Measurements from ENCODE around the gene SIM2. TPM values are rescaled to one million over a fixed set of nuclear protein-coding genes. Genes with fewer than 3 reads are reported as not detected.
A peak's percentile ranks its signal among the peaks of the same experiment; 100 is the strongest.

SIM2 gene
- total and polyA plus RNA-seq, 5 experiments from 2014 or later: 0.03 to 0.04 TPM; not detected in 3

DNA sequence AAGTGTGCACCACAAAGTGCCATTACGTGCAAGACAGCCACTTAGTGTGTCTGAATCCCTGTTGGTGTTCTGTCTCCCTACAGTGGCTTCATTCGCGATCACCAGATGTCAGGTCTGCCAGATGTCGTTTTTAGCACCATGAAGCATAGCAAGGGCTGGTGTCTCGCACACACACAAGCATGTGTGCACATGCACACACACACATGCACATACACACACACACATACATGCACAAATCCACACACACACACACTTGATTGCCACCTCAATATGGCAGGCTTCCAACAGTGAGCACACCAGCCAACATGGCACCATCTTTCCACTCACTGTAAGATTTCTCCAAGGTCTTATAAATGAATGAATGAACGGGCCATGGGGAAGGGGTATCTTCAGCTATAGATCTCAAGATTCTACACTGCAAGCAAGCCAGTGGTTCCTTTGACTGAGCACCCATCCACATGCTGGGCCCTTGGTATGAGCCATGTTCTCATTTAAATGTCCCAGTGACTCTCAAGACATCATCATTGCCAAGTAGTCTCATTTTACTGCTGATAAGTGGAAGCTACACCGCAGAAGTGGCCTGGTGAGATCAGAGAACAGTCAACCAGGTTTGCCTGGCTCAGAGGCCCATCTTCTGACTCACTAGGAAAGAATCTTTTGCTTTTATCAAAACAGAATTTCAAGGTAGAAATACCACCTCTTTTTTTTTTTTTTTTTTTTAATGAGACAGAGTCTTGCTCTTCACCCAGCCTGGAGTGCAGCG is 84.9 kb downstream of the SIM2 start:
- H3K27me3 Mint-ChIP-seq: no peaks in the 10 kb centered on the region
- POLR2A ChIA-PET: no interaction called here
- DNase-seq (no peak), ATAC-seq (no peak)
- no peak overlapping the region for H3K27ac Mint-ChIP-seq
- H3K4me3 Mint-ChIP-seq: no peak overlapping the region
- H3K4me1 Mint-ChIP-seq: peaks cover 0 to 7% (median 5%) of the 10 kb centered on the region in 4 donors
- peaks cover 0 to 4% (median 0%) of the 10 kb centered on the region in 3 donors for H3K36me3 Mint-ChIP-seq
- H3K9me3 Mint-ChIP-seq: peaks cover 0 to 2% (median 0%) of the 10 kb centered on the region in 9 donors

DNA sequence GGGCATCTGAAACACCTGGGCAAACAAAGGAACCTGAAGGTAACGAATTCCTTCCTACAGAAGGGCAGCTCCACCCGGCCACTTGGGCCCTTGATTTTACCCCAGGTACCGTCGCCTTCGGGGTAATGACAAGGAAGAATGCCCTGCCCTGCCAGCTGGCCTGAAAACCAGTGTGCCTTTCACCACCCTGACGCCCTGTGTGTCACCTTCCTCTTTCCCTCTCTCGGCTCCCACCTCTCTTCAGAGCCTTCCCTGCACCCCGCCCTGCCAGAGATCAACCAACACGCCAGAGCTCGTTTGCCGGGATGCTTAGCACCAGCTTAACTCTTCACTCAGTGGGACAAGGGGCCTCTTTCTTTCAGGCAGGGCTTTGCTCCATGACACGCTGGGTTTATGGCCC is 86.0 kb downstream of the SIM2 start:
- Mint-ChIP-seq H3K36me3 (peaks cover 0 to 4% (median 4%) of the 10 kb centered on the region in 3 donors), H3K4me1 (peaks cover 0 to 6% (median 2%) of the 10 kb centered on the region in 4 donors), H3K27me3 (no peaks in the 10 kb centered on the region), H3K27ac (peak overlapping the region in 1 of 10 donors; percentile 71), H3K4me3 (no peak overlapping the region), H3K9me3 (no peaks in the 10 kb centered on the region)
- POLR2A ChIA-PET: no interaction called here
- no peak for DNase-seq
- no peak for ATAC-seq

DNA sequence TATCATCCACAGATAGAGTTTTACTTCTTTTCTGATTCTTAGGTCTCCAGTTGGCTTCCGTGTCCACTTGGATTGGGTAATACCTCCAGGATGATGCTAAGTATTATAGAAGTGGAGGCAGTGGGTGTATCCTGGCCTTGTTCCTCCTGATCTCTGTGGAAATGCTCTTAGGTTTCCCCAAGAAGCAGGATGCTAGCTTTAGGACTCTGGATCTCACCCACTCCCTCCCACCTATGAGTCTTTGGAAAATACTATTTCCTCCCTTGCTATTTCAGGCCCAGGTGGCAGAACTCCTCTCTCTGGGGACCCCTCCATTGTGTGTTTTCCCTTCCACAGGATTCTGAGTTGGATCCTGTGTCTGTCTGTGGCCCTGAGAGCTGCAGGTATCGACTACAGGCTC is 86.7 kb downstream of the SIM2 start:
- no peak for ATAC-seq
- Mint-ChIP-seq H3K4me1 (peaks cover 0 to 6% (median 2%) of the 10 kb centered on the region in 4 donors), H3K36me3 (peaks cover 0 to 8% (median 7%) of the 10 kb centered on the region in 3 donors), H3K4me3 (no peak overlapping the region), H3K27ac (no peak overlapping the region), H3K27me3 (no peaks in the 10 kb centered on the region), H3K9me3 (no peaks in the 10 kb centered on the region)
- POLR2A ChIA-PET: no interaction called here
- DNase-seq: no peak

DNA sequence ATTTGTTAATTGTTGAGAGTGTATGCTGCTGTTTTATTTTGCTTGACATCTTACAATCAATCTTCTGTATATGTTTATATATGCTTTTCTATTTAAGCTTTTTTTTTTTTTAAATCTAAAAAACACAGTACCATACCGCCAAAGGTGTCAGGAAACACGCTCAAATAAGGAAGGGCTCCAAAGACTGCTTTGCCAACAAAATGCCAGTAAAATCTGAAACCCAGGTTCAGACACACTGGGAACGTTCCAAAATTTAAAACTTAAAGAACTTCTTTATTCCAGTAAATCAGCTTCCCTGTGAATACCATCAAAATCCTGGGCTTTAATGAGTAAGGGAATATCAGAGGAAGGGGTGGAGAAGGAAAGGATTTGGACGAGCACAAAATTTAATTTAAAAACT is 87.3 kb downstream of the SIM2 start:
- Mint-ChIP-seq H3K36me3 (peaks cover 0 to 13% (median 12%) of the 10 kb centered on the region in 3 donors), H3K27me3 (no peaks in the 10 kb centered on the region), H3K27ac (no peak overlapping the region), H3K9me3 (no peaks in the 10 kb centered on the region), H3K4me3 (no peak overlapping the region), H3K4me1 (peaks cover 0 to 3% (median 1%) of the 10 kb centered on the region in 4 donors)
- POLR2A ChIA-PET: no interaction called here
- ATAC-seq (no peak), DNase-seq (no peak)

DNA sequence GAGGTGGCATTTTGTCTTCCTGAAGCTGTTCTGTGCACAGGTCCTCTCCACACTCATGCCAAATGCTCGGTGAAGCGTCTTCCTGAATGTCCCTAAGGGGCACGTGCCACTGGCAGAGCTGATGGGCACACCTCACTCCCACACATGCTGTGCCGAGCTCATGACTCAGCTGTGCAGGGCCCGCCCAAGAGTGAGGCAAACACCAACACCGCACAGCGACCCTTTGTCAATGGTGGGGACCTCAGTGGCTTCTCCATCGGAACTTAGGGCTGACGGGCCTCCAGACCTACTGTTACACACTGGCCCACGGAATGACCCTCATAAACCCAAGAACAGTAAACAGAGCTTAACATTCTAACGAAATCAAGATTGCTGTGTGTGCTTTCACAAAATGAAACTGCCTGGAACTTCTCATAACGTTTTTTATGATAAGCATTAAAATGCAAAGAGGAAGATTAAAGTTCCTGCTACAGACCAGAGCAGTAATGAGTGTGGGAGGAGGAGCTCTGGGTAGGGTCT is 89.3 kb downstream of the SIM2 start:
- no peak overlapping the region for H3K27ac Mint-ChIP-seq
- ATAC-seq: no peak
- peaks cover 0 to 2% (median 0%) of the 10 kb centered on the region in 4 donors for H3K4me1 Mint-ChIP-seq
- peaks cover 3 to 13% (median 12%) of the 10 kb centered on the region in 3 donors for H3K36me3 Mint-ChIP-seq
- H3K9me3 Mint-ChIP-seq: no peaks in the 10 kb centered on the region
- H3K27me3 Mint-ChIP-seq: no peaks in the 10 kb centered on the region
- DNase-seq: no peak
- no peak overlapping the region for H3K4me3 Mint-ChIP-seq
- POLR2A ChIA-PET: no interaction called here

DNA sequence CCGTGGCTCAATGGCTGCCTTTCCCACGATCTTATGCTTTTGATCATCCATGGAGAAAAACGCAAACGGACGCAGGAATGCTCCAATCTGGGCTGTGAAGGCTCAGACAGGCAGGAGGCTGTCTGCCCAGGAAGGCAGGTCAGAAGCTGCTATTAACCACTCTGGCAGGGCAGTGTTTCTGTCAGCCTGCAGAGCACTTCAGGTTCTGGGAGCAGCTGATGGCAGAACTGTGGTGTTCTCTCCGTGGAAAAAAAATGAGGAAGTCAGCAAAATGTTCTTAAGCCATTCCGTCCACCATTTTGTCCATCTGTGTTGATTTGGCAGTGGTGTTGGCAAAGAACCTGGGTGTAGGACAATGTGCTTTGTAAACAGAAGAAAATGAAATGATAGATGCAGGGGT is 91.7 kb downstream of the SIM2 start:
- H3K36me3 Mint-ChIP-seq: peaks cover 12 to 19% (median 15%) of the 10 kb centered on the region in 3 donors
- POLR2A ChIA-PET: interaction anchor here (0.6 kb wide), 1 partner anchor 187 kb away, joined by 4 read pairs; no protein-coding TSS in a partner anchor

DNA sequence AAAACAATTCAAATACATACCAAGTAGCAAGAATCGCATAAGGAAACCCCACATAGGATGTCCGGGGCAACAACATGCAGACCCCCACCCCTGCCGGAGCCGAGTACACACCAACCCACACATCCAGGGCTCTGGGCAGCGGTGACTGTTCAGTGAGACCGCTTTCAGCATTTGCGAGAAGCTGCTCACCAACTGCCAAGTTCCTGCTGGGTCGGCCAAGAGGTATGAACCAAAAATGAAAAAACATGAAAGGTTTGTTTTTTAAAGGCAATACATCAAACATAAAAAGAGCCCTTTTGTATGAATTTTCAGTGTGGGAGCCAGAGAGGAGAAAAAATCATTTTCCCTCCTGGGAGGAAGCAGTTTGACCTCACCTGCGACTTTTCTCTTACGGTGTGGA is 92.3 kb downstream of the SIM2 start:
- H3K9me3 Mint-ChIP-seq: peaks cover 0 to 16% (median 4%) of the 10 kb centered on the region in 9 donors
- H3K27me3 Mint-ChIP-seq: no peaks in the 10 kb centered on the region
- no peak overlapping the region for H3K27ac Mint-ChIP-seq
- H3K4me1 Mint-ChIP-seq: peaks cover 0 to 2% (median 0%) of the 10 kb centered on the region in 4 donors
- peaks cover 15 to 22% (median 16%) of the 10 kb centered on the region in 3 donors for H3K36me3 Mint-ChIP-seq
- H3K4me3 Mint-ChIP-seq: no peak overlapping the region
- POLR2A ChIA-PET: no interaction called here
- no peak for DNase-seq
- ATAC-seq: no peak

More for the DNA sequence above, 91.7 kb downstream of the SIM2 start:
- Mint-ChIP-seq H3K9me3 (peaks cover 0 to 11% (median 3%) of the 10 kb centered on the region in 9 donors), H3K27ac (no peak overlapping the region), H3K4me1 (peaks cover 0 to 2% (median 0%) of the 10 kb centered on the region in 4 donors), H3K4me3 (no peak overlapping the region), H3K27me3 (no peaks in the 10 kb centered on the region)
- ATAC-seq: no peak
- no peak for DNase-seq

DNA sequence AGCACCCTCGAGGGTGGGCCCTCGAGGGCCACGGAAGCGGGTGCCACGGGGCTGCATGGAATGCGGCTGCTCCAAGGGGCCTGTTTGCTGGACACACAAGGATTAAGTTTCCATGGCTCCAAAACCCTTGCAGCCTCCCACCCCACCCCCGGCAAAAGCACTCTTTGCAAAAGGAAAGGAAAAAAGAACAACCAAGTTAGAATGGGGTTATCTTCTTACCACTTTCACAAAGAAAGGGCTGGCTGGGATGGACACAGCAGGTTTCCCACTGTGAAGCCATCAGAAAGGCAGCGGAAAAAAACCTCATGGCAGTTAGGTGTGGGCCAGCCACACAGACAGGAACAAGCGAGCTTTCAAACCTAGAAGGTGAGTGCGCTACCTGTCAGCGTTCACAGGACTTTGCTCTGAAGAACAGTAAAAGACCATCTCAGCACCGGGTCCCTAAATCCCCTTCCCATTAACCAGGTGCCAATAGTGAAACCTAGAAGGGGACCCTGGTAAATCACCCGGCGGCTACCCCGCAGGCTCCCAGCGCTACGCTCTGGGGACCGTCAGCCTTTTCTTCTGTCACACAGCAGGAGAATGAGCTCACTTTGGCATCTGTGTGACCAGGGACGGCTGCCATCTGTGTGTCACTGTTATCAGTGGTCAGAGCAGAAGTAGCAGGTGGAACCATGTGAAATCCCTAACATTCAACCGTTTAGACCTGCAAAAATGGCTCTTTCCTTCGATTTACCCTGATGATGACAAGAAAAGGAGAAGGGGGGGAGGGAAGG is 93.0 kb downstream of the SIM2 start:
- no peak for ATAC-seq
- no peak for DNase-seq
- H3K27me3 Mint-ChIP-seq: no peaks in the 10 kb centered on the region
- peaks cover 0 to 2% (median 0%) of the 10 kb centered on the region in 4 donors for H3K4me1 Mint-ChIP-seq
- H3K36me3 Mint-ChIP-seq: peaks cover 15 to 29% (median 16%) of the 10 kb centered on the region in 3 donors
- H3K4me3 Mint-ChIP-seq: no peak overlapping the region
- POLR2A ChIA-PET: no interaction called here
- peaks cover 0 to 23% (median 5%) of the 10 kb centered on the region in 9 donors for H3K9me3 Mint-ChIP-seq
- H3K27ac Mint-ChIP-seq: no peak overlapping the region

DNA sequence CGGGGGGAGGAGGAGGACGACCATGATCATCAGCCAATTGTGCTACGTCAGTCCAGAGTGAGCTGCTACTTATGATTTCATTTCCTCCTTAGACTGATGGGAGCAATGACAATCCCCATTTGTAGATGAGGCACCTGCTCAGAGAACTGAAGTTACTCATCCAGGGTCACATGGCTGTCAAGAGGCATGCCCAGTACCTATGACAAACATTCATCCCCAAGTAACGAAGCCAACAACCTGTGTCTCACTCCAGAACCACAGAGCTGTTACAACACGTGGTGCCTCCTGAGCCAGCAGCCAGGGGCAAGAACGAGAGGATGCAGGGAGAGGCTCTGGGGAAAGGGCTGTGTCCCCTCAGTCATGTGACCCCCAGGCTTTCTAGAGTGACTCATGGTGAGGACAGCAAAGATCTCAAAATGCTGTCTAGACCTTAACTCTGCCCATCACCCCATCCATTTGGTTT is 93.6 kb downstream of the SIM2 start:
- Mint-ChIP-seq H3K4me3 (no peak overlapping the region), H3K4me1 (peaks cover 0 to 2% (median 0%) of the 10 kb centered on the region in 4 donors), H3K27me3 (no peaks in the 10 kb centered on the region), H3K27ac (no peak overlapping the region), H3K36me3 (peaks cover 15 to 31% (median 22%) of the 10 kb centered on the region in 3 donors), H3K9me3 (peaks cover 2 to 29% (median 10%) of the 10 kb centered on the region in 9 donors)
- POLR2A ChIA-PET: no interaction called here
- ATAC-seq: no peak
- DNase-seq: no peak

DNA sequence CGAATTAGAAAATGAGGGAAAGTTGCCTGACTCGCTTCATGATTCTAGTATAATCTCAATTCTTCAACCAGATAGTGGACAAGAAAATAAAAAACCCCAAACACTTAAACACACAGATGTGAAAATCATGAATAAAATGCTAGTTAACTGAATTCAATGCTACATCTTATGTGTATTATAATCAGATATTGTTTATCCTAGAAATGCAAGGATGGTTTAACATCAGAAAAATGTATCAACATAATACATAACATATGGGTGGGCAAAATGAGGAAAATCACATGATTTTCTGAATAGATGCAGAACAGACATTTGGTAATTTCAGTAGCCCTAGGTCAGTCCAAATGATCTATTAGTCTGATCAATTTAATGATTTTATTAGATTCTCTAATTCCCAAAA is 97.2 kb downstream of the SIM2 start:
- Mint-ChIP-seq H3K9me3 (peaks cover 10 to 61% (median 32%) of the 10 kb centered on the region in 9 donors), H3K36me3 (peaks cover 12 to 61% (median 42%) of the 10 kb centered on the region in 3 donors), H3K27me3 (no peaks in the 10 kb centered on the region), H3K4me3 (no peak overlapping the region), H3K27ac (no peak overlapping the region), H3K4me1 (peaks cover 0 to 2% (median 0%) of the 10 kb centered on the region in 4 donors)
- POLR2A ChIA-PET: no interaction called here
- DNase-seq: no peak
- ATAC-seq: no peak

DNA sequence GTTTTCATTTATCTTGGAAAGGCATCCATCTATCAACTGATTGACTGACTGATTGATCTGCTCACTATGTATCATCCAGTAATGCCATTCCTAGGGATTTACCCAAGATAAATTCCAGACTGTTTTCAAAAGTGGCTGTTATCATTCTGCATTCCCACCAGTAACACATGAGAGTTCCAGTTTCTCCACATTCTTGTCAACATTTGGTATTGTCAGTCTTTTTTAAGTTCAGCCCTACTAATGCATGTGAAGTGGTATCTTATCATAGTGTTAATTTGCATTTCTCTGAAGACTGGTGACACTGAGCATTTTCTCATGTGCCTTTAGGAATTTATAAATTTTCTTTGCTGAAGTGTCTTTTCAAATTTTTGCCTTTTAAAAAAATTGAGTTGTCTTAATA is 99.6 kb downstream of the SIM2 start:
- POLR2A ChIA-PET: no interaction called here
- H3K4me1 Mint-ChIP-seq: peaks cover 0 to 2% (median 0%) of the 10 kb centered on the region in 4 donors
- no peaks in the 10 kb centered on the region for H3K27me3 Mint-ChIP-seq
- no peak overlapping the region for H3K4me3 Mint-ChIP-seq
- ATAC-seq (no peak), DNase-seq (no peak)
- H3K27ac Mint-ChIP-seq: no peak overlapping the region
- H3K36me3 Mint-ChIP-seq: peaks cover 19 to 77% (median 48%) of the 10 kb centered on the region in 3 donors
- H3K9me3 Mint-ChIP-seq: peaks cover 10 to 63% (median 36%) of the 10 kb centered on the region in 9 donors

All from naive thymus-derived CD8-positive, alpha-beta T cell (primary cell).